ENCODE measurements around the gene TUBA3D.
"Not testable (repeated sequence)": the region's sequence is repeated elsewhere in the genome, so short reads cannot be mapped to it uniquely, and the experiment has no call there.

The TUBA3D gene

GRCh38 chr2:131516011-131516410, 40.1 kb downstream of the TUBA3D start:
- DNase-seq: no peak

GRCh38 chr2:131516621-131517020, 40.7 kb downstream of the TUBA3D start:
- DNase-seq: not testable (repeated sequence)

GRCh38 chr2:131517106-131517831, 41.4 kb downstream of the TUBA3D start:
- no peak for DNase-seq

GRCh38 chr2:131517856-131518255, 41.9 kb downstream of the TUBA3D start:
- not testable (repeated sequence) for DNase-seq

- DNase-seq: not testable (repeated sequence)
These were observed 42.6 kb downstream of the TUBA3D start for GRCh38 chr2:131518531-131518930.

- no peak for DNase-seq
These were observed 43.5 kb downstream of the TUBA3D start for GRCh38 chr2:131519466-131519865.

GRCh38 chr2:131519871-131520470, 44.1 kb downstream of the TUBA3D start:
- DNase-seq: not testable (repeated sequence)

GRCh38 chr2:131520526-131520925, 44.6 kb downstream of the TUBA3D start:
- no peak for DNase-seq

GRCh38 chr2:131521524-131521923, 45.6 kb downstream of the TUBA3D start:
- not testable (repeated sequence) for DNase-seq

- DNase-seq: no peak
These were observed 46.3 kb downstream of the TUBA3D start for GRCh38 chr2:131521961-131522781.

GRCh38 chr2:131525256-131525655, 49.3 kb downstream of the TUBA3D start:
- DNase-seq: not testable (repeated sequence)

GRCh38 chr2:131527131-131528001, 51.4 kb downstream of the TUBA3D start, which contains the start of gene CCDC74A:
Gene CCDC74A, plus strand, starts transcription at chr2:131527888. Its CDS starts 83 bp downstream, at chr2:131527971.
- DNase-seq: peak; percentile 70 to 74

- DNase-seq: not testable (repeated sequence)
These were observed 53.3 kb downstream of the TUBA3D start for GRCh38 chr2:131528981-131529863.

- DNase-seq: not testable (repeated sequence)
These were observed 54.0 kb downstream of the TUBA3D start for GRCh38 chr2:131529864-131530445.

GRCh38 chr2:131530626-131531344, 54.9 kb downstream of the TUBA3D start:
- DNase-seq: not testable (repeated sequence)

- DNase-seq: not testable (repeated sequence)
These were observed 55.7 kb downstream of the TUBA3D start for GRCh38 chr2:131531547-131532185.

Measured in activated CD4-positive, alpha-beta T cell treated with anti-CD3 and anti-CD28 coated beads, Interleukin-2, amount 50 U/mL, for 4 hours (primary cell).